Measurements from ENCODE around the gene TMEM74B. TPM values are rescaled to one million over a fixed set of nuclear protein-coding genes. Genes with fewer than 3 reads are reported as not detected.

TMEM74B gene
- total RNA-seq, 2 experiments from 2014 or later = not detected

GRCh38 chr20:1212607-1213396 is 28.0 kb upstream of the TMEM74B start:
- no TSS peak for BruUV-seq (replicated peaks)
- H3K79me2 ChIP-seq (ENCODE audit: insufficient read depth, low read depth, low read length) = no peaks in the 10 kb centered on the region
- intact Hi-C loops (cut with micrococcal nuclease; ENCODE audit: unreplicated experiment) = loop anchor here (10.0 kb wide), 3 partner anchors 128 to 398 kb away; no protein-coding TSS in a partner anchor
- H3K4me1 ChIP-seq (ENCODE audit: insufficient read depth, low read length, poor library complexity, severe bottlenecking) = no peaks in the 10 kb centered on the region
- DNase-seq (ENCODE audit: low spot score) = peak; percentile 56
- no peak overlapping the region for H3K4me3 ChIP-seq (ENCODE audit: low read depth, low read length, poor library complexity, severe bottlenecking)
- peak overlapping the region; percentile 28; the same call in 1 of the 2 replicates for H2AFZ ChIP-seq (ENCODE audit: low read length)
- no peaks in the 10 kb centered on the region for H3K36me3 ChIP-seq (ENCODE audit: insufficient read depth, low read length)
- no peak overlapping the region for H3K27ac ChIP-seq (ENCODE audit: low read depth, low read length, poor library complexity, severe bottlenecking)
- no peaks in the 10 kb centered on the region for H4K20me1 ChIP-seq (ENCODE audit: insufficient read depth, low read length)
- H3K9me3 ChIP-seq (ENCODE audit: low read length) = no peaks in the 10 kb centered on the region
- H3K9me2 ChIP-seq (ENCODE audit: insufficient read depth, low read length) = no peaks in the 10 kb centered on the region
- TF ChIP-seq, protein P1, sequence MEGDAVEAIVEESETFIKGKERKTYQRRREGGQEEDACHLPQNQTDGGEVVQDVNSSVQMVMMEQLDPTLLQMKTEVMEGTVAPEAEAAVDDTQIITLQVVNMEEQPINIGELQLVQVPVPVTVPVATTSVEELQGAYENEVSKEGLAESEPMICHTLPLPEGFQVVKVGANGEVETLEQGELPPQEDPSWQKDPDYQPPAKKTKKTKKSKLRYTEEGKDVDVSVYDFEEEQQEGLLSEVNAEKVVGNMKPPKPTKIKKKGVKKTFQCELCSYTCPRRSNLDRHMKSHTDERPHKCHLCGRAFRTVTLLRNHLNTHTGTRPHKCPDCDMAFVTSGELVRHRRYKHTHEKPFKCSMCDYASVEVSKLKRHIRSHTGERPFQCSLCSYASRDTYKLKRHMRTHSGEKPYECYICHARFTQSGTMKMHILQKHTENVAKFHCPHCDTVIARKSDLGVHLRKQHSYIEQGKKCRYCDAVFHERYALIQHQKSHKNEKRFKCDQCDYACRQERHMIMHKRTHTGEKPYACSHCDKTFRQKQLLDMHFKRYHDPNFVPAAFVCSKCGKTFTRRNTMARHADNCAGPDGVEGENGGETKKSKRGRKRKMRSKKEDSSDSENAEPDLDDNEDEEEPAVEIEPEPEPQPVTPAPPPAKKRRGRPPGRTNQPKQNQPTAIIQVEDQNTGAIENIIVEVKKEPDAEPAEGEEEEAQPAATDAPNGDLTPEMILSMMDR (conservative IDR thresholded peaks at IDR 0.05; ENCODE audit: low read length) = peak; percentile 83
- TF ChIP-seq EZH2phosphoT487 (IDR thresholded peaks at IDR 0.05; ENCODE audit: borderline replicate concordance, low read depth, low read length) = no peak
- H3K4me2 ChIP-seq (ENCODE audit: low read length) = no peak overlapping the region
- ChIA-PET POLR2A (no interaction called here), CTCF (ENCODE audit: unreplicated experiment) (no interaction called here)

DNA sequence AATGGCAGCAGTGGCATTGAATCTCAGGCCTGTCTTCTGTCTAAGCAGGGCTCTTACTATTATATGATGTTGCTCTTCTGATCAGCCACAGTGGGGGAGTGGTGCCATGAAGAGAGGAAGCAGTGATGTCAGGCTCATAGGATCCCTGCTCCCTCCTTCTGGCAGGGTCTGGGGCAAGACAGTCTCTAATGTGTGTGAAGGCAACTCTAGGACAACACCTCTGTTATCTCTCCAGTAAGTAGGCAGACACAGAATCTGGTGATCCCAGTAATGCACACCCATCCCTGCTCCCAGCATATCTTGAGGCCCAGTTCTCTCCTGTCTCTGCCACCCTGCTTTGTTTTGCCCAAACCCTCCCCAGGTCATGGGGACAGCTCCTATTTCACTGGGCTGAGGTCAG is 27.2 kb upstream of the TMEM74B start:
- H3K4me3 ChIP-seq (ENCODE audit: low read depth, low read length, poor library complexity, severe bottlenecking) = no peak overlapping the region
- H2AFZ ChIP-seq (ENCODE audit: low read length) = no peak overlapping the region
- CTCF ChIA-PET (ENCODE audit: unreplicated experiment) = no interaction called here
- H3K36me3 ChIP-seq (ENCODE audit: insufficient read depth, low read length) = no peaks in the 10 kb centered on the region
- H3K27ac ChIP-seq (ENCODE audit: low read depth, low read length, poor library complexity, severe bottlenecking) = no peak overlapping the region
- H3K4me2 ChIP-seq (ENCODE audit: low read length) = no peak overlapping the region
- TF ChIP-seq, protein P1 (conservative IDR thresholded peaks at IDR 0.05; ENCODE audit: low read length) = no peak
- no peak for TF ChIP-seq EZH2phosphoT487 (IDR thresholded peaks at IDR 0.05; ENCODE audit: borderline replicate concordance, low read depth, low read length)
- intact Hi-C loops (cut with micrococcal nuclease; ENCODE audit: unreplicated experiment) = loop anchor here (10.0 kb wide), 3 partner anchors 127 to 397 kb away; no protein-coding TSS in a partner anchor
- no peaks in the 10 kb centered on the region for H3K4me1 ChIP-seq (ENCODE audit: insufficient read depth, low read length, poor library complexity, severe bottlenecking)
- BruUV-seq (replicated peaks) = no TSS peak
- H3K9me2 ChIP-seq (ENCODE audit: insufficient read depth, low read length) = no peaks in the 10 kb centered on the region
- no peaks in the 10 kb centered on the region for H3K9me3 ChIP-seq (ENCODE audit: low read length)
- POLR2A ChIA-PET = no interaction called here
- no peaks in the 10 kb centered on the region for H4K20me1 ChIP-seq (ENCODE audit: insufficient read depth, low read length)
- H3K79me2 ChIP-seq (ENCODE audit: insufficient read depth, low read depth, low read length) = no peaks in the 10 kb centered on the region
- no peak for DNase-seq (ENCODE audit: low spot score)

DNA sequence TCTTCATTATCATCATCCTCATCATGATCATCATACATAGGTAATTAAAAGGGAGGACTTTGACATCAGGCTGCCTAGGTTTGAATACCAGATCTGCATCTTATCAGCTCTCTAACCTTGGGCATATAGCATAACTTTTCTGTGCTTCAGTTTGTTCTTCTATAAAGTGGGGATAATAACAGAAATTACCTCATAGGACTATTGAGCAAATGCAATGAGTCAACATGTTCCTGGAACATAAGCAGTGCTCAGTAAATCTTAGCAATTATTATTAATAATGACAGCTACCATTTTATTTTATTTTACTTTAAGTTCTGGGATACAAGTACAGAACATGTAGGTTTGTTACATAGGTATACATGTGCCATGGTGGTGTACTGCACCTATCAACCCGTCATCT is 25.7 kb upstream of the TMEM74B start:
- no peak for DNase-seq (ENCODE audit: low spot score)
- H3K79me2 ChIP-seq (ENCODE audit: insufficient read depth, low read depth, low read length) = no peaks in the 10 kb centered on the region
- no peaks in the 10 kb centered on the region for H3K36me3 ChIP-seq (ENCODE audit: insufficient read depth, low read length)
- H3K4me2 ChIP-seq (ENCODE audit: low read length) = no peak overlapping the region
- H3K4me1 ChIP-seq (ENCODE audit: insufficient read depth, low read length, poor library complexity, severe bottlenecking) = no peaks in the 10 kb centered on the region
- H3K27ac ChIP-seq (ENCODE audit: low read depth, low read length, poor library complexity, severe bottlenecking) = no peak overlapping the region
- no peak for TF ChIP-seq EZH2phosphoT487 (IDR thresholded peaks at IDR 0.05; ENCODE audit: borderline replicate concordance, low read depth, low read length)
- TF ChIP-seq, protein P1 (conservative IDR thresholded peaks at IDR 0.05; ENCODE audit: low read length) = no peak
- no TSS peak for BruUV-seq (replicated peaks)
- intact Hi-C loops (cut with micrococcal nuclease; ENCODE audit: unreplicated experiment) = loop anchor here (10.0 kb wide), 3 partner anchors 126 to 396 kb away; no protein-coding TSS in a partner anchor
- ChIA-PET POLR2A (no interaction called here), CTCF (ENCODE audit: unreplicated experiment) (no interaction called here)
- no peak overlapping the region for H2AFZ ChIP-seq (ENCODE audit: low read length)
- H3K9me3 ChIP-seq (ENCODE audit: low read length) = no peaks in the 10 kb centered on the region
- no peak overlapping the region for H3K4me3 ChIP-seq (ENCODE audit: low read depth, low read length, poor library complexity, severe bottlenecking)
- no peaks in the 10 kb centered on the region for H3K9me2 ChIP-seq (ENCODE audit: insufficient read depth, low read length)
- no peaks in the 10 kb centered on the region for H4K20me1 ChIP-seq (ENCODE audit: insufficient read depth, low read length)

Data from OCI-LY7 (cell line).